Midbrain (tissue), 1 donor: ENCODE measurements around the gene ACOT8.
"Not testable (repeated sequence)": the region's sequence is repeated elsewhere in the genome, so short reads cannot be mapped to it uniquely, and the experiment has no call there.

ENCODE experiments used
- DNase-seq: peaks from one replicate; lab custom pipeline; 2025; lab: John Stamatoyannopoulos, UW

The ACOT8 gene

DNA sequence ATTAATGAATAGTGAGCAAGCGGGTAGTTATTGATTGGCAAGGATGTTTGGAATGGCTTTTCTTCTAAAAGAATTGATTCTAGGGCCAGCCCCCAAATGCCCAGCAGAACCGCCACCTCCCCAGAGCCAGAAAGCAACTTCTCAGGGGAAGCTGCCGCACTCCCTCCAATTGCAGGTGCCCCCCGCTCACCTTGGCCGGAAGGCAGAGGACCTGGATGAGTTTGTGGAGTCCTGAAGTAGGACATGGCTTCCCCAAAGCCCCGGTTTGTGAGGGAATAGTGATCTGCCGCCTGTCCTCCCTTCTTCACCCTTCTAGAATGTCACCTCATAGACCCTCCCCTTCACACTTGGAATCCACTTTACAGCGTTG lies 30.1 kb upstream of the ACOT8 start, which contains the start of gene SPATA25:
Gene SPATA25, minus strand, starts transcription at position 277 of the 370 bp plus-strand sequence. Its CDS starts 32 bp downstream, at position 245.
- no peak for DNase-seq

- DNase-seq: no peak
Measured at GRCh38 chr20:45886590-45887345, 29.6 kb upstream of the ACOT8 start.

- DNase-seq: no peak
Measured at GRCh38 chr20:45883100-45883469, 25.9 kb upstream of the ACOT8 start.

DNA sequence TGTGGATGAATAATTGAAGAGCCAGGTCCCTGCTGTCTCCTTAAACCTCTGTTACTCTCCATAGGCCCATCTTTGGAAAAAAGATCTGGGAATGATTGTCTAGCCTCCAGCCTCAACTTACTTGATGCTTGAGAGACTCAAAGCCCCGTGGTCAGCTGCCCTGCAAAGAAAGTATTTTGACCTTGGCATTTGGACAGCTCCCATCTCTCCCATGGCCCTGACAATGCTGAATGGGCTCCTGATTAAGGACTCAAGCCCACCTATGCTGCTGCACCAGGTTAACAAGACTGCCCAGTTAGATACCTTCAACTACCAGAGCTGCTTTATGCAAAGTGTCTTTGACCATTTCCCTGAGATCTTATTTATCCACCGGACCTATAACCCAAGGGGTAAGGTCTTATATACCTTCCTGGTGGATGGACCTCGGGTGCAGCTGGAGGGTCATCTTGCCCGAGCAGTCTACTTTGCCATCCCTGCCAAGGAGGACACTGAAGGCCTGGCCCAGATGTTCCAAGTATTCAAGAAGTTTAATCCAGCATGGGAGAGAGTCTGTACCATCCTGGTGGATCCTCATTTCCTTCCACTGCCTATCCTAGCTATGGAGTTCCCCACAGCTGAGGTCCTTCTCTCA lies 25.4 kb upstream of the ACOT8 start:
- DNase-seq: no peak

DNA sequence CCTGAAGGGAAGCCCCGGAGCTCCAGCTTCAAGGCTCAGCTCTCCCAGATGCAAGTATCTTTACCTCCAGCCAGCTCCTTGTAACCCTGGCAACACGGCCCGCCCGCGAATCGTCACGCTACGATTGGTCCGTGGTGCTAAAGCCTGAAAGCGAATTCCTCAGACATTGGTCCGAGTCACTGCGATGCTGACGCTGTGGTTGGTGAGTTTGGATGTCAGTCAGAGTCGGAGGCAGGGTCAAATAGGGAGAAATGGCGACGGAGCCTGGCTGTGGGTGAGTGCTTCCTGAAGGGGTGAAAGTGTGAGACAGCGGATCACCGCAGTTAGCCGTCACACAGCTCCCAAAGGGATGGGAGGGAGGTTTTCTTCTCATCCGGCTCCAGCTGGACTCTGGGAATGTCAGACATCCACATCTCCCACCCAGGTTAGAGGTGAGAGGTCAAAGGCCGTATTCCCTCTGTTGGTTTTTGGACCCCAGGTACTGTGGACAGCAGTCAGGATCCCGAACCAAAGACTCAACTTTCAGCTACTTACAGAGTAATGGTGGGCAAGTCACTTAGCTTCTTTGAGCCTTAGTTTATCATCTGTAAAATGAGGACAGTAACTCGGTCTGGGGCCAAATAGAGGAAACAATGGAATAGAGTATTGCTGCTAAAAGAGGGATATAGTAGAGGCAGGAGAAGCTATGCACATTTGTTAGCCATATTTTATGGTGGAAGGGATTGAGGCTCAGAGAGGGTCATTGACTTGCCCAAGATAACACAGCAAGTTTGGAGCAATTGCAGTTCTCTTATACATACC lies 24.0 kb upstream of the ACOT8 start, which contains the start of gene ZSWIM1:
Gene ZSWIM1, plus strand, starts transcription at position 240 of the 801 bp plus-strand sequence. CDS start 1,366 bp downstream, outside the sequence.
- DNase-seq: peak; percentile 99

- no peak for DNase-seq
Measured at GRCh38 chr20:45878076-45878761, 21.0 kb upstream of the ACOT8 start.

DNA sequence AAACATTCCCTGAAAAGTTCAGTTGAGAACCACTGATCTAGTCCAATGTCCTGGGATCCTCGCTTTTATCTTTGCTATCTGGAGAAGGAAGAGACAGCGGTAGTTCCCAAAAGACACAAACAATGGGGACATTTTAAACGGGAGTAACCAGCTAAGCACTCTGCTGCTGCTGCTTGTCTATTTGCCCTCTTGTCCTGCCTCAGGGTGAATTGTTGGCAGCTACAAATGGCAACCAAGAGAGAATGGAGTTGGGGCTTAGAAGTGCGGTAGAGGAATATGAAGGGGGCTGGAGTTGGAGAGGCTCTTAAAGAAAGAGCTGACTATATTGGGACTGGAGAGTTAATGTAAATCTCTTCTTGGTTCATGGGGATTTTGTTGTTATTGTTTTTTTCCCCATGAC lies 17.4 kb upstream of the ACOT8 start:
- DNase-seq: no peak

GRCh38 chr20:45874104-45874481 lies 16.9 kb upstream of the ACOT8 start:
- not testable (repeated sequence) for DNase-seq

- DNase-seq: no peak
Measured at GRCh38 chr20:45873409-45874103, 16.4 kb upstream of the ACOT8 start.

DNA sequence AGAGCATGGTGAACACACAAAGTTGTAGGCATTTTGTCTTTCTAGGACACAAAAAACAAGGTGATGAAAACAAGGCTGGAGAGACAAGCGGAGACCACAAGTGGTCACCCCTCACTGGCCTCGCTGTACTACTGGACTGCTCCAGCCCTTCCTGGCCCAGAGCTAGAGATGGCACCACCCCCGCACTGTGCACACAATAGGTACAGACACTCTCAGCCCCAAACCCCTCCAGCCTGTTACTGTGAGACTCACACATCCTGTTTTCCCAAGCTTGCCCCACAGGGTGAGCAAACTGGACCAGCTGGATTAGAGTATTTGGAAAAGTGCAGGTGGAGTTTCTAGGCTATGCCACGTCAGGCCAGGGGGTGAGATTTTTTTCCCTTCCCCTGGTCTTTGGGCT lies 15.4 kb upstream of the ACOT8 start:
- no peak for DNase-seq

GRCh38 chr20:45867819-45868176 lies 10.6 kb upstream of the ACOT8 start:
- DNase-seq: no peak

GRCh38 chr20:45867136-45867818 lies 10.1 kb upstream of the ACOT8 start:
- no peak for DNase-seq

GRCh38 chr20:45866454-45866853 lies 9.3 kb upstream of the ACOT8 start:
- DNase-seq: no peak

DNA sequence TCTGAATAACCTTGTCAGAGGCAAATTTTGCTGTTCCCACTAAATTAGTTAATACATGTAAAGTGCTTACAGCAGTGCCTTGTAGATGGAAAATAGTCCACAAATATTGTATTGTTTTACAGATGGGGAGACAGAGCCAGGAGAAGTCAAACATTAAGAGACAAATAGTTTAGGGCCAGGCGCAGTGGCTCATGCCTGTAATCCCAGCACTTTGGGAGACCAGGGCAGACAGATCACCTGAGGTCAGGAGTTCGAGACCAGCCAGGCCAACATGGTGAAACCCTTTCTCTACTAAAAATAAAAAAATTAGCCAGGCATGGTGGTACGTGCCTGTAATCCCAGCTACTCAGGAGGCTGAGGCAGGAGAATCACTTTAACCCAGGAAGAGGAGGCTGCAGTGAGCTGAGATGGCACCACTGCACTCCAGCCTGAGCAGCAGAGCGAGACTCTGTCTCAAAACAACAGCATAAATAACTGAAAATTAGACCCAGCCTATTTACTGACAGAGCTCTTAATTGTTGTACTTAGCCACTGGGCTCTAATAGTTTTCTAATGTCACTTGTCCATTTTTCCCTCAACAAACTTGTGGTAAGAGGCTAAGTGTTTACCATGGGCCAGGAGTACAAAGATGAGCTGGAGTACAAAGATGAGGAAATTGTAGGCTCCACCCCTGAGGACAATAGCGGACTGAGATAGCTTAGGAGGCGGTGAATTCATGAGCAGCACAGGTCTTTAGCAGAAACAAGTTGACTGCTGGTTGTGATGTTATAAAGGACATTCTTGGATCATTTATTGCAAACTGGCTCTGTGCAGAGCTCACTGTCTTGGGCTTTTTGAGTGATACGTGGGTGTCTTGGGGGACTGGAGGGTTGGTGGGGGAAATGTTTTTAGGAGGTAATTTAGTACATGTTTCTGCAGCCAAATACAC lies 6.6 kb upstream of the ACOT8 start:
- DNase-seq: no peak

DNA sequence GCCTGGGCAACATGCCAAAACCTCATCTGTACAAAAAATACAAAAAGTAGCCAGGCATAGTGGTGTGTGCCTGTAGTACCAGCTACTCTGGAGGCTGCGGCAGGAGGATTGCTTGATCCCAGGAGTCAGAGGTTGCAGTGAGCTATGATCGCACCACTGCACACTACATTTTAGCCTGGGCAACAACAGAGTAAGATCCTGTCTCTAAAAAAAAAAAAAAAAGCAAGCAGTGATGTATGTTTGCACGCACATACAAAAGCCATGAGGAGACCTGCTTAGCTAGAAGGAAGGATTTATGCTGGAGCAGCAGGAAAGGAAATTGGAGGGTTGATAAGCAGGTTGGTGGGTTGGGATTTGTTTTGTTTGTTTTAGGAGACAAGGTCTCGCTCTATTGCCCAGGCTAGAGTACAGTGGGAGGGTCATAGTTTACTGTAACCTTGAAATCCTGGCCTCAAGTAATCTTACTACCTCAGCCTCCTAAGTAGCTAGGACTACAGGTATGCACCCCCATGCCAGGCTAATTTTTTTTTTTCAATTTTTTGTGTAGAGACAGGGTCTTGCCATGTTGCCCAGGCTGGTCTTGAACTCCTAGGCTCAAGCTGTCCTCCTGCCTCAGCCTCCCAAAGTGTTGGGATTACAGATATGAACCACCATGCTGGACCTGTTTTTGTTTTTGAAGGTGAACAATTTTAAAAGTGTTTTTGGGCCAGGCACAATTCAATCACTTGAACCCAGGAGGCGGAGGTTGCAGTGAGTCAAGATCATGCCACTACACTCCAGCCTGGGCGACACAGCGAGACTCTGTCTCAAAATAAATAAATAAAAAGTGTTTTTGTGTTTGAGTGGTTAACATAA lies 4.3 kb upstream of the ACOT8 start:
- no peak for DNase-seq

- no peak for DNase-seq
Measured at GRCh38 chr20:45860560-45861220, 3.5 kb upstream of the ACOT8 start.

DNA sequence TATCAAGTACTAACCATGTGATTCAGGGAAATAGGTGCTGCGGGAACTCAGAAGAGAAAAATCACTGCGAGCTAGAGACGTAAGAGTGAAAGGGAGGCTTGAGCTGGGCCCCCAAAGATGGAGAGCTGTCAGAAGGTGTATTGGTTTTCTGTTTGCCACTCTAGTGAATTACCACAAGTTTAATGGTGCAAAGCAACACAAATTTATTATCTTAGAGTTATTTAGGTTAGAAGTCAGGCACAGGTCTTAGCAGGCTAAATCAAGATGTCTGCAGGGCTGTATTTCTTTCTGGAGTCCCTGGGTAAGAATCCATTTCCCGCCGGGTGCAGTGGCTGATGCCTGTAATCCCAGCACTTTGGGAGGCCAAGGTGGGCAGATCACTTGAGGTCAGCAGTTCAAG lies 2.7 kb upstream of the ACOT8 start:
- DNase-seq: no peak

- DNase-seq: no peak
Measured at GRCh38 chr20:45857882-45858216, 657 bp upstream of the ACOT8 start.

DNA sequence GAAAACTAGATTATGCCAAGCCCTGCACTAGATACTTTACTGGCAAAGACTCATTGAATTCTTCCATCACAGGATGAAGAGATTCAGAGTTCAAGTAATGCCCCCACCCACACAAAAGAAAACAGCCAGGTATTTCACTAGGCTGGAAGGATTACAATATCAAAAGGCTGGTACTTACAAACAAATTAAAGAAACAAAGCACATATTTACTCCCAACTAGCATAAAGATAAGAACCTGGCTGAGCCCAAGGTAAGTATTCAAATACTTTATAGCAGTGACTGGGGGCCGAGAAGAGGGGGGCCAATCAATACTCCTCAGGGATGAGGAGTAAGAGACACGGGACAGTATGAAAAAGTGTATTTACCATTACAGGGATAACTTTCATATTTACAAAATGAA lies 3.7 kb downstream of the ACOT8 start:
- DNase-seq: no peak
